NB4 (cell line): ENCODE data around the gene MIB1.

Experiments used
- CTCF ChIP-seq: IDR thresholded peaks from one replicate; pipeline ENCODE4 v1.5.1; 2012; ENCODE audit warnings: low read depth, low read length
- MAX ChIP-seq: IDR thresholded peaks from 2 replicates; pipeline ENCODE4 v1.6.1; 2011; ENCODE audit warnings: low read depth, low read length
- MYC ChIP-seq: IDR thresholded peaks from 2 replicates; pipeline ENCODE4 v1.6.1; 2011; ENCODE audit warnings: low read depth, low read length
- POLR2A ChIP-seq: IDR thresholded peaks from 2 replicates; pipeline ENCODE4 v1.6.1; 2011; ENCODE audit warnings: mild to moderate bottlenecking; ENCODE audit not compliant: insufficient read length; ENCODE audit errors: extremely low read depth

- no peak for TF ChIP-seq CTCF
- no peak for TF ChIP-seq MAX
- no peak for TF ChIP-seq MYC
- TF ChIP-seq POLR2A: no peak
Observed at GRCh38 chr18:21761471-21762115, 21.0 kb downstream of the MIB1 start.
